GM06990 (cell line): ENCODE data around the gene UBE2Z.

Source experiments
- DNase-seq: peaks from one replicate; pipeline ENCODE4 v3.0.0-alpha.2; 2011; ENCODE audit not compliant: insufficient read length; ENCODE audit errors: extremely low read depth
- H3K27me3 ChIP-seq: replicated peaks from 2 replicates; pipeline ENCODE4 v1.6.0; 2011; ENCODE audit warnings: low read length; ENCODE audit not compliant: control insufficient read depth, insufficient read depth
- H3K36me3 ChIP-seq: 2 replicates; pipeline ENCODE4 v1.5.1; 2011; ENCODE audit warnings: low read length; ENCODE audit not compliant: control insufficient read depth, insufficient read depth
- H3K4me3 ChIP-seq: replicated peaks from 2 replicates; pipeline ENCODE4 v1.5.1; 2011; ENCODE audit warnings: low read depth, mild to moderate bottlenecking, control low read depth, low read length
- CTCF ChIP-seq: IDR thresholded peaks from 2 replicates; pipeline ENCODE4 v1.5.1; 2011; ENCODE audit warnings: low read length, control low read depth, mild to moderate bottlenecking, inconsistent platforms; ENCODE audit not compliant: insufficient read depth, poor library complexity, severe bottlenecking

The UBE2Z gene

GRCh38 chr17:48894886-48895285 lies 13.3 kb upstream of the UBE2Z start:
- no peak for DNase-seq
- no peaks in the 10 kb centered on the region for H3K27me3 ChIP-seq
- H3K4me3 ChIP-seq = no peak overlapping the region
- TF ChIP-seq CTCF = no peak
- peaks cover 19% of the 10 kb centered on the region for H3K36me3 ChIP-seq

GRCh38 chr17:48901241-48901640 lies 7.0 kb upstream of the UBE2Z start:
- Histone ChIP-seq H3K27me3 (no peaks in the 10 kb centered on the region), H3K36me3 (peaks cover 7% of the 10 kb centered on the region)
- DNase-seq = no peak

GRCh38 chr17:48903401-48903800 lies 4.8 kb upstream of the UBE2Z start:
- no peak for DNase-seq
- Histone ChIP-seq H3K27me3 (no peaks in the 10 kb centered on the region), H3K4me3 (no peak overlapping the region), H3K36me3 (peaks cover under 1% of the 10 kb centered on the region)
- no peak for TF ChIP-seq CTCF

More at GRCh38 chr17:48901241-48901640, 7.0 kb upstream of the UBE2Z start:
- no peak for TF ChIP-seq CTCF
- no peak overlapping the region for H3K4me3 ChIP-seq

- no peak overlapping the region for H3K4me3 ChIP-seq
- H3K27me3 ChIP-seq = no peaks in the 10 kb centered on the region
- TF ChIP-seq CTCF = no peak
- H3K36me3 ChIP-seq = no peaks in the 10 kb centered on the region
- DNase-seq = no peak
Measured at GRCh38 chr17:48904428-48904827, 3.8 kb upstream of the UBE2Z start.

- no peak for TF ChIP-seq CTCF
Measured at GRCh38 chr17:48905987-48906515, 2.2 kb upstream of the UBE2Z start.

GRCh38 chr17:48907713-48908046 lies 527 bp upstream of the UBE2Z start:
- DNase-seq = no peak
- TF ChIP-seq CTCF = no peak
- H3K36me3 ChIP-seq = peaks cover 6% of the 10 kb centered on the region
- peak overlapping the region; percentile 91 for H3K4me3 ChIP-seq
- no peaks in the 10 kb centered on the region for H3K27me3 ChIP-seq

More at GRCh38 chr17:48905987-48906515, 2.2 kb upstream of the UBE2Z start:
- DNase-seq = no peak
- Histone ChIP-seq H3K27me3 (no peaks in the 10 kb centered on the region), H3K36me3 (peaks cover 4% of the 10 kb centered on the region), H3K4me3 (no peak overlapping the region)
